ENCODE results near the gene TRPM5.

DNA sequence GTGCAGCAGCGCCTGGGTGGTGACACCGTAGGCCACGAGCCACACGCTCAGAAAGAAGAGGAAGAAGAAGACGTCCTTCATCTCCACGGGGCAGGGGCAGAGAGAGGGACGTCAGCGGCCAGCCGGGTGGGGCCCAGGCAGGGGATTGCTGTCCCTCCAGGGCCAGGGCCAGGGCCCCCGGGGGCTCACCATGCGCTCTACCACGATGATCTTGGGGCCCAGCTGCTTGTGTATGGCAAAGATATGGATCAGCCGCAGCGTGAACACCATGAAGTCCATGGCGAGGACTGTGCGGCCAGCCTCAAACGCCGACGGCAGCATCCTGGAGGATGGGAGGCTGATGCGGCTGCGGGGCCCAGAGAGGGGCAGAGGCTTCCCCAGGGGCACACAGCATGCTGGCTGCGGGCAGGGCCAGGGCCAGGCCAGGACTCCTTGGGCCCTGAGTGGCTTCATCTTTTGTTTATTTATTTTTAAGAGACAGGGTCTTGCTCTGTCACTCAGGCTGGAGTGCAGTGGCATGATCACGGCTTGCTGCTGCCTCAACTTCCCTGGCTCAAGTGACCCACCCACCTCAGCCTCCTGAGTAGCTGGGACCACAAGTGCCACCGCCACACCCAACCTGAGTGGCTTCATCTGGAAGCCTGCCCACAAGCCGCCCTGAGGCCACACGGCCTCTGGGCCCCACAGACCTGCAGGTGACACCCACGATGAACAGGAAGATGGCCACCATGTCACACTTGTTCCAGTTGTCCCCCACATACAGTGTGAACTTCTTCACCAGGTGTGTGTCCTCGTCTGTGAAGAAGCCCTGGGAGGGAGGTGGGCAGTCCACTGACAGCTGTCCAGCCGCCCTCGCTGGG lies 32.6 kb downstream of the TRPM5 start:
- TF ChIP-seq, protein P1, sequence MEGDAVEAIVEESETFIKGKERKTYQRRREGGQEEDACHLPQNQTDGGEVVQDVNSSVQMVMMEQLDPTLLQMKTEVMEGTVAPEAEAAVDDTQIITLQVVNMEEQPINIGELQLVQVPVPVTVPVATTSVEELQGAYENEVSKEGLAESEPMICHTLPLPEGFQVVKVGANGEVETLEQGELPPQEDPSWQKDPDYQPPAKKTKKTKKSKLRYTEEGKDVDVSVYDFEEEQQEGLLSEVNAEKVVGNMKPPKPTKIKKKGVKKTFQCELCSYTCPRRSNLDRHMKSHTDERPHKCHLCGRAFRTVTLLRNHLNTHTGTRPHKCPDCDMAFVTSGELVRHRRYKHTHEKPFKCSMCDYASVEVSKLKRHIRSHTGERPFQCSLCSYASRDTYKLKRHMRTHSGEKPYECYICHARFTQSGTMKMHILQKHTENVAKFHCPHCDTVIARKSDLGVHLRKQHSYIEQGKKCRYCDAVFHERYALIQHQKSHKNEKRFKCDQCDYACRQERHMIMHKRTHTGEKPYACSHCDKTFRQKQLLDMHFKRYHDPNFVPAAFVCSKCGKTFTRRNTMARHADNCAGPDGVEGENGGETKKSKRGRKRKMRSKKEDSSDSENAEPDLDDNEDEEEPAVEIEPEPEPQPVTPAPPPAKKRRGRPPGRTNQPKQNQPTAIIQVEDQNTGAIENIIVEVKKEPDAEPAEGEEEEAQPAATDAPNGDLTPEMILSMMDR (conservative IDR thresholded peaks at IDR 0.05; ENCODE audit: low read depth, low read length): no peak
- no peak for TF ChIP-seq RAD21 (IDR thresholded peaks at IDR 0.05; ENCODE audit: low read length)
- TF ChIP-seq SMC3 (IDR thresholded peaks at IDR 0.05; ENCODE audit: low read depth, low read length): no peak
- no peak for TF ChIP-seq FOS (IDR thresholded peaks at IDR 0.05; ENCODE audit: low read depth, low read length)
- TF ChIP-seq POLR2A (IDR thresholded peaks at IDR 0.05; ENCODE audit: low read depth, low read length): no peak
- TF ChIP-seq CEBPB (IDR thresholded peaks at IDR 0.05; ENCODE audit: low read depth, low read length): no peak
- no peak for TF ChIP-seq MAZ (IDR thresholded peaks at IDR 0.05; ENCODE audit: borderline replicate concordance, low read depth, low read length)
- no peak for TF ChIP-seq MAFK (IDR thresholded peaks at IDR 0.05; ENCODE audit: low read depth, low read length)
